ENCODE results near the gene VPS37D.
"Not testable (repeated sequence)": the region's sequence is repeated elsewhere in the genome, so short reads cannot be mapped to it uniquely, and the experiment has no call there.

The VPS37D gene

DNA sequence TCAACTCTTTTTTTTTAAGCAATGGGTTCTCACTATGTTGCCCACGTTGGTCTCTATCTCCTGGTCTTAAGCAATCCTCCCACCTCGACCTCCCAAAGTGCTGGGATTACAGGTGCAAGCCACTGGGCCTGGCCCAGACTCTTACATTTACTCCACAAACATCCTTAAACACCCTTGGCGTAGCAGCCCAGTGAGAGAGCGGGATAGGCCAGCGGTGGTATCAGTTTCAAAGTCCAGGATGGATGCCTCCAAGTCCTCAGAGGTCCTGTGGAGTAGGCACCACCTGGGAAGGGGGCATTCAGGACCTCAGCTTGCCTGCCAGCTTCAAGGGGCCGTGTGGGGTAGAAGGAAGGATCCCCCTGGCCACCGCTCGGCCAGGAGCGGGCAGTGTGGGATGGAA, 18.1 kb upstream of the VPS37D start:
- Histone ChIP-seq H3F3A (ENCODE audit: insufficient read depth) (no peaks in the 10 kb centered on the region), H3K27me3 (ENCODE audit: low read length) (no peaks in the 10 kb centered on the region), H3K9me3 (ENCODE audit: insufficient read depth, low read length) (no peaks in the 10 kb centered on the region), H3K4me2 (ENCODE audit: low read depth, low read length, poor library complexity, severe bottlenecking) (no peak overlapping the region), H3K79me2 (ENCODE audit: insufficient read depth, low read length) (no peaks in the 10 kb centered on the region), H3K9me2 (replicated peaks; ENCODE audit: insufficient read depth, low read length) (no peaks in the 10 kb centered on the region), H4K20me1 (ENCODE audit: low read depth, low read length) (no peaks in the 10 kb centered on the region), H3K9ac (ENCODE audit: low read length) (no peak overlapping the region), H3K4me3 (ENCODE audit: insufficient read depth, low read length, poor library complexity, severe bottlenecking) (no peak overlapping the region), H3K27ac (ENCODE audit: low read depth, low read length) (no peak overlapping the region), H2AFZ (ENCODE audit: low read depth, low read length, severe bottlenecking) (no peak overlapping the region), H3K36me3 (ENCODE audit: low read length) (no peaks in the 10 kb centered on the region)
- TF ChIP-seq CTCF (IDR thresholded peaks at IDR 0.05; ENCODE audit: insufficient read depth, low read length, poor library complexity, severe bottlenecking): no peak
- no peak for TF ChIP-seq EZH2phosphoT487 (conservative IDR thresholded peaks at IDR 0.05; ENCODE audit: low read length)

DNA sequence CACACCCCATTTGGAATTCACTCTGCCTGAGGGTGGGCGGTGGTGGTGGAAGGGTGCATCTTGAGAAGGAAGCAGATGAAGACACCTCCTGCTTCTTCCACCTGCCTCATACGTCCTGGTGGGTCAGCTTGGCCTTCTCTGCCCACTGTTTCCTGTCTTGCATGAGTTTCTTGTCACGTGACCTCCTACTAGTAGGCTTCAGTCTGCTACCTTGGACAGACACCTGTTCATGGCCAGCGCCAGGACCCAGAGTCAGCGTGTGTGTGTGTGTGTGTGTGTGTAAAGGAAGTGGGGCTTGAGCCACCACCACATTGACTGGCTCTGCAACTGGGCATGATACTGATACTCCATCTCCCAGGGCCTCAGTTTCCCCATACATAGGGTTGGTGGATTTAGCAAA, 17.1 kb upstream of the VPS37D start:
- Histone ChIP-seq H3K27me3 (ENCODE audit: low read length) (no peaks in the 10 kb centered on the region), H3K36me3 (ENCODE audit: low read length) (no peaks in the 10 kb centered on the region), H3K4me3 (ENCODE audit: insufficient read depth, low read length, poor library complexity, severe bottlenecking) (no peak overlapping the region), H3K79me2 (ENCODE audit: insufficient read depth, low read length) (no peaks in the 10 kb centered on the region), H3K27ac (ENCODE audit: low read depth, low read length) (no peak overlapping the region), H2AFZ (ENCODE audit: low read depth, low read length, severe bottlenecking) (no peak overlapping the region), H3K9me2 (replicated peaks; ENCODE audit: insufficient read depth, low read length) (no peaks in the 10 kb centered on the region), H3F3A (ENCODE audit: insufficient read depth) (no peaks in the 10 kb centered on the region), H3K4me2 (ENCODE audit: low read depth, low read length, poor library complexity, severe bottlenecking) (no peak overlapping the region), H3K9me3 (ENCODE audit: insufficient read depth, low read length) (no peaks in the 10 kb centered on the region), H4K20me1 (ENCODE audit: low read depth, low read length) (no peaks in the 10 kb centered on the region), H3K9ac (ENCODE audit: low read length) (no peak overlapping the region)
- TF ChIP-seq CTCF (IDR thresholded peaks at IDR 0.05; ENCODE audit: insufficient read depth, low read length, poor library complexity, severe bottlenecking) (no peak), EZH2phosphoT487 (conservative IDR thresholded peaks at IDR 0.05; ENCODE audit: low read length) (no peak)

GRCh38 chr7:73652541-73652949, 15.1 kb upstream of the VPS37D start:
- no peak overlapping the region for H3K4me2 ChIP-seq (ENCODE audit: low read depth, low read length, poor library complexity, severe bottlenecking)
- H3F3A ChIP-seq (ENCODE audit: insufficient read depth): no peaks in the 10 kb centered on the region
- no peaks in the 10 kb centered on the region for H3K9me3 ChIP-seq (ENCODE audit: insufficient read depth, low read length)
- H3K79me2 ChIP-seq (ENCODE audit: insufficient read depth, low read length): no peaks in the 10 kb centered on the region
- H3K36me3 ChIP-seq (ENCODE audit: low read length): no peaks in the 10 kb centered on the region
- H4K20me1 ChIP-seq (ENCODE audit: low read depth, low read length): no peaks in the 10 kb centered on the region
- H3K4me3 ChIP-seq (ENCODE audit: insufficient read depth, low read length, poor library complexity, severe bottlenecking): no peak overlapping the region
- no peak for TF ChIP-seq CTCF (IDR thresholded peaks at IDR 0.05; ENCODE audit: insufficient read depth, low read length, poor library complexity, severe bottlenecking)
- no peak for TF ChIP-seq EZH2phosphoT487 (conservative IDR thresholded peaks at IDR 0.05; ENCODE audit: low read length)
- H3K27me3 ChIP-seq (ENCODE audit: low read length): no peaks in the 10 kb centered on the region
- no peak overlapping the region for H2AFZ ChIP-seq (ENCODE audit: low read depth, low read length, severe bottlenecking)
- H3K9me2 ChIP-seq (replicated peaks; ENCODE audit: insufficient read depth, low read length): no peaks in the 10 kb centered on the region
- H3K9ac ChIP-seq (ENCODE audit: low read length): no peak overlapping the region
- no peak overlapping the region for H3K27ac ChIP-seq (ENCODE audit: low read depth, low read length)

DNA sequence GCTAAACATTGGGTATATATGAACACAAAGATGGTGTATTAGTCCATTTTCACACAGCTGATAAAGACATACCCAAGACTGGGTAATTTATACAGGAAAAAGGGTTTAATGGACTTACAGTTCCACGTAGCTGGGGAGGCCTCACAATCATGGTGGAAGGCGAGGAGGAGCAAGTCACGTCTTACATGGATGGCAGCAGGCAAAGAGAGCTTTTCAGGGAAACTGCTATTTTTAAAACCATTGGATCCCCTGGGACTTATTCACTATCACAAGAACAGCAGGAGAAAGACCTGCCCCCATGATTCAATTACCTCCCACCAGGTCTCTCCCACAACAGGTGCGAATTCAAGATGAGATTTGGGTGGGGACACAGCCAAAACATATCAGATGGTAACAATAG, 12.3 kb upstream of the VPS37D start:
- H3K9me3 ChIP-seq (ENCODE audit: insufficient read depth, low read length); H3K9me2 ChIP-seq (replicated peaks; ENCODE audit: insufficient read depth, low read length); H3K36me3 ChIP-seq (ENCODE audit: low read length); H3F3A ChIP-seq (ENCODE audit: insufficient read depth); H3K9ac ChIP-seq (ENCODE audit: low read length); H4K20me1 ChIP-seq (ENCODE audit: low read depth, low read length); H3K79me2 ChIP-seq (ENCODE audit: insufficient read depth, low read length); H3K27me3 ChIP-seq (ENCODE audit: low read length); H3K4me3 ChIP-seq (ENCODE audit: insufficient read depth, low read length, poor library complexity, severe bottlenecking); H3K27ac ChIP-seq (ENCODE audit: low read depth, low read length); H3K4me2 ChIP-seq (ENCODE audit: low read depth, low read length, poor library complexity, severe bottlenecking); H2AFZ ChIP-seq (ENCODE audit: low read depth, low read length, severe bottlenecking): not testable (repeated sequence)

All from SU-DHL-6 (cell line).